Fibroblast of lung (primary cell): ENCODE data around the gene CYB5A. TPM values are rescaled to one million over a fixed set of nuclear protein-coding genes. Genes with fewer than 3 reads are reported as not detected.

Experiments
- DNase-seq, 2 donors: peaks; one replicate each; pipeline versions ENCODE4 v3.0.0 to v3.0.0-alpha.2; 2010; ENCODE audit warnings: low read depth in 2 of 2
- H2AFZ ChIP-seq: 2 replicates; pipeline ENCODE4 v1.5.1; 2012; ENCODE audit warnings: low read length, control low read depth, inconsistent platforms
- H3K27ac ChIP-seq: 2 replicates; pipeline ENCODE4 v1.5.1; 2011; ENCODE audit warnings: low read length, control low read depth; ENCODE audit not compliant: insufficient read depth
- H3K27me3 ChIP-seq: 2 replicates; pipeline ENCODE4 v1.5.1; 2011; ENCODE audit warnings: mild to moderate bottlenecking, low read length; ENCODE audit not compliant: control insufficient read depth, insufficient read depth
- H3K36me3 ChIP-seq: 2 replicates; pipeline ENCODE4 v1.5.1; 2011; ENCODE audit warnings: low read length; ENCODE audit not compliant: control insufficient read depth, insufficient read depth
- H3K4me1 ChIP-seq: 2 replicates; pipeline ENCODE4 v1.5.1; 2011; ENCODE audit warnings: low read length; ENCODE audit not compliant: control insufficient read depth, insufficient read depth; ENCODE audit errors: extremely low read depth
- H3K4me2 ChIP-seq: 2 replicates; pipeline ENCODE4 v1.5.1; 2011; ENCODE audit warnings: low read length, control low read depth; ENCODE audit not compliant: insufficient read depth; ENCODE audit errors: extremely low read depth
- H3K4me3 ChIP-seq, 4 experiments: fragments of 200-600 bp in 1 of 4; sonication (generic) in 1 of 4; replicated peaks in 1 of 4; 2 replicates each; pipeline ENCODE4 v1.5.1; 2011 to 2016; ENCODE audit warnings: low read length in 4 of 4, low read depth in 3 of 4, mild to moderate bottlenecking in 3 of 4, control low read depth in 2 of 4, inconsistent platforms in 1 of 4, mixed read lengths in 1 of 4; ENCODE audit not compliant: insufficient read depth in 1 of 4; ENCODE audit errors: control extremely low read depth in 1 of 4
- H3K79me2 ChIP-seq: 2 replicates; pipeline ENCODE4 v1.5.1; 2012; ENCODE audit warnings: mild to moderate bottlenecking, low read length, inconsistent platforms; ENCODE audit not compliant: control insufficient read depth, insufficient read depth
- H3K9ac ChIP-seq: 2 replicates; pipeline ENCODE4 v1.5.1; 2011; ENCODE audit warnings: mild to moderate bottlenecking, low read length, control low read depth; ENCODE audit not compliant: insufficient read depth
- H3K9me3 ChIP-seq: 2 replicates; pipeline ENCODE4 v1.5.1; 2012; ENCODE audit warnings: low read depth, low read length; ENCODE audit not compliant: control insufficient read depth, insufficient read depth
- H4K20me1 ChIP-seq: 2 replicates; pipeline ENCODE4 v1.5.1; 2011; ENCODE audit warnings: low read length; ENCODE audit not compliant: control insufficient read depth, insufficient read depth; ENCODE audit errors: extremely low read depth
- CTCF ChIP-seq, 2 donors: IDR thresholded peaks in 1 of 2; conservative IDR thresholded peaks in 1 of 2; 1 replicate in 1 of 2; 2 replicates in 1 of 2; pipeline ENCODE4 v1.5.1; 2011 to 2012; ENCODE audit warnings: low read length in 2 of 2, control low read depth in 1 of 2, inconsistent platforms in 1 of 2, low read depth in 1 of 2, mild to moderate bottlenecking in 1 of 2
- EZH2 ChIP-seq: IDR thresholded peaks from 2 replicates; pipeline ENCODE4 v1.5.1; 2012; ENCODE audit warnings: low read length, control low read depth, mild to moderate bottlenecking; ENCODE audit errors: missing control alignments
- polyA plus RNA-seq, 2 donors: library from polyadenylated mRNA; depleted of rRNA in 1 of 2; stranded (reverse) in 1 of 2; unstranded in 1 of 2; fragments of >200 nt; gene quantifications; 2 replicates each; pipeline ENCODE4 v1.2.1, GENCODE V29; 2011 to 2012; ENCODE audit warnings: missing spikeins in 1 of 2
- total RNA-seq: library from RNA; depleted of rRNA; stranded (reverse); fragments of >200 nt; gene quantifications from 2 replicates; pipeline ENCODE4 v1.2.1, GENCODE V29; 2014

The CYB5A gene
- total and polyA plus RNA-seq, 2 donors (not counting 1 experiment from before 2014, with no cell fraction given), result 111 to 113 TPM

GRCh38 chr18:74292541-74292858 is 737 bp upstream of the CYB5A start:
- no peaks in the 10 kb centered on the region for H3K9me3 ChIP-seq
- H4K20me1 ChIP-seq, result no peaks in the 10 kb centered on the region
- H2AFZ ChIP-seq, result peak overlapping the region; percentile 94
- no peak overlapping the region for H3K9ac ChIP-seq
- H3K4me1 ChIP-seq, result peaks cover 2% of the 10 kb centered on the region
- DNase-seq, result no peak
- H3K36me3 ChIP-seq, result no peaks in the 10 kb centered on the region
- H3K27ac ChIP-seq, result no peak overlapping the region
- no peaks in the 10 kb centered on the region for H3K79me2 ChIP-seq
- peak overlapping the region; percentile 63 to 93 (median 82) for H3K4me3 ChIP-seq
- peak overlapping the region; percentile 92 for H3K4me2 ChIP-seq
- TF ChIP-seq EZH2 (no peak), CTCF (conservative IDR thresholded peaks at IDR 0.05 in 1 of 2, IDR thresholded peaks at IDR 0.05 in 1 of 2; ENCODE audit: low read depth in 1 of 2, low read length in 2 of 2) (no peak)
- H3K27me3 ChIP-seq, result peaks cover 1% of the 10 kb centered on the region

GRCh38 chr18:74291472-74291770 is 342 bp downstream of the CYB5A start:
- Histone ChIP-seq H3K36me3 (no peaks in the 10 kb centered on the region), H4K20me1 (no peaks in the 10 kb centered on the region), H3K4me2 (peak overlapping the region; percentile 92), H3K4me3 (peak overlapping the region; percentile 72 to 93 (median 93)), H3K9me3 (no peaks in the 10 kb centered on the region), H3K79me2 (no peaks in the 10 kb centered on the region), H3K27ac (no peak overlapping the region), H3K27me3 (no peaks in the 10 kb centered on the region), H3K9ac (peak overlapping the region; percentile 60), H3K4me1 (peaks cover 2% of the 10 kb centered on the region), H2AFZ (peak overlapping the region; percentile 88)
- DNase-seq, result no peak
- TF ChIP-seq CTCF (conservative IDR thresholded peaks at IDR 0.05 in 1 of 2, IDR thresholded peaks at IDR 0.05 in 1 of 2; ENCODE audit: low read depth in 1 of 2, low read length in 2 of 2) (no peak), EZH2 (no peak)

- no peaks in the 10 kb centered on the region for H3K79me2 ChIP-seq
- peak overlapping the region; percentile 92 for H3K4me2 ChIP-seq
- no peaks in the 10 kb centered on the region for H3K36me3 ChIP-seq
- DNase-seq, result no peak
- H3K27ac ChIP-seq, result no peak overlapping the region
- no peaks in the 10 kb centered on the region for H3K27me3 ChIP-seq
- H2AFZ ChIP-seq, result no peak overlapping the region
- no peak overlapping the region for H3K9ac ChIP-seq
- H3K4me3 ChIP-seq, result peak overlapping the region; percentile 72 to 93 (median 93)
- peaks cover 4% of the 10 kb centered on the region for H3K4me1 ChIP-seq
- peak in 1 of 2 donors; percentile 8 for TF ChIP-seq CTCF (conservative IDR thresholded peaks at IDR 0.05 in 1 of 2, IDR thresholded peaks at IDR 0.05 in 1 of 2; ENCODE audit: low read depth in 1 of 2, low read length in 2 of 2)
- no peak for TF ChIP-seq EZH2
- H4K20me1 ChIP-seq, result no peaks in the 10 kb centered on the region
- H3K9me3 ChIP-seq, result no peaks in the 10 kb centered on the region
Measured at GRCh38 chr18:74290794-74291471, 830 bp downstream of the CYB5A start.
